HG02884 (cell line): ENCODE data around the gene CHMP1A.

Source experiments
- ATAC-seq: cut with Tn5 transposase; IDR thresholded peaks from one replicate; pipeline ENCODE4 v1.9.1; 2021; ENCODE audit warnings: mild to moderate bottlenecking, moderate library complexity; ENCODE audit not compliant: unreplicated experiment

Gene CHMP1A

DNA sequence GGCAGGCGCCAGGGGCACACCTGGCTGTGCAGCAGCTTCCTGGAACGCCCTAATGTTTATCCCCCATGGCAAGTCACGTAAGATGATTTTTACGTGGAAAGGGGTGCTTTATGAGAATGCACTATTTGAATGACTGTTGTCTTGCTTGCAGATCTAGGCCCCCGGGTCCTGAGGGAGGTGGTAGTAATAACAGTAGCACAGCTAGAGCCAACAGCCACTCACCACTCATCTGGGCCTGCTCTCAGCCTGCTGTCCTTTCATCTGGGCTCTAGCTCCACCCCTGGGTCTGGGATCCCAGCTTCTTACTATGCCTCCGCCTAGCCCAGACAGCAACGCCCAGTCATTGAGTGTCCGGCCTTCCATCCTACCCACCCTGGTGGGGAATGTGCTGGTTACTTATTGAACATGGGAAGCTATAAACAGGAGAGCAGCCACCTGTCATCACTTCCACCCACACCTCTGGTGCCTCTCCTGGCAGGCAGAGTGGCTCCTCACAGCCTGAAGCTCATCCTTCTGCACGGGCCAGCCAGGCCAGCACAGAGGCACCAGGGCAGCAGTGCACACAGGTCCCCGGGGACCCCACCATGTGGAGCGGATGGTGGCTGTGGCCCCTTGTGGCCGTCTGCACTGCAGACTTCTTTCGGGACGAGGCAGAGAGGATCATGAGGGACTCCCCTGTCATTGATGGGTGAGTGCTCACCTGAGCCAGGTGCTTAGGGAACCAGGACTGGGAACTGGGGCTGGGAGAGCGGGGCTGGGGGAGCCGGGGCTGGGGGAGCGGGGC lies 27.5 kb downstream of the CHMP1A start:
- ATAC-seq: no peak

DNA sequence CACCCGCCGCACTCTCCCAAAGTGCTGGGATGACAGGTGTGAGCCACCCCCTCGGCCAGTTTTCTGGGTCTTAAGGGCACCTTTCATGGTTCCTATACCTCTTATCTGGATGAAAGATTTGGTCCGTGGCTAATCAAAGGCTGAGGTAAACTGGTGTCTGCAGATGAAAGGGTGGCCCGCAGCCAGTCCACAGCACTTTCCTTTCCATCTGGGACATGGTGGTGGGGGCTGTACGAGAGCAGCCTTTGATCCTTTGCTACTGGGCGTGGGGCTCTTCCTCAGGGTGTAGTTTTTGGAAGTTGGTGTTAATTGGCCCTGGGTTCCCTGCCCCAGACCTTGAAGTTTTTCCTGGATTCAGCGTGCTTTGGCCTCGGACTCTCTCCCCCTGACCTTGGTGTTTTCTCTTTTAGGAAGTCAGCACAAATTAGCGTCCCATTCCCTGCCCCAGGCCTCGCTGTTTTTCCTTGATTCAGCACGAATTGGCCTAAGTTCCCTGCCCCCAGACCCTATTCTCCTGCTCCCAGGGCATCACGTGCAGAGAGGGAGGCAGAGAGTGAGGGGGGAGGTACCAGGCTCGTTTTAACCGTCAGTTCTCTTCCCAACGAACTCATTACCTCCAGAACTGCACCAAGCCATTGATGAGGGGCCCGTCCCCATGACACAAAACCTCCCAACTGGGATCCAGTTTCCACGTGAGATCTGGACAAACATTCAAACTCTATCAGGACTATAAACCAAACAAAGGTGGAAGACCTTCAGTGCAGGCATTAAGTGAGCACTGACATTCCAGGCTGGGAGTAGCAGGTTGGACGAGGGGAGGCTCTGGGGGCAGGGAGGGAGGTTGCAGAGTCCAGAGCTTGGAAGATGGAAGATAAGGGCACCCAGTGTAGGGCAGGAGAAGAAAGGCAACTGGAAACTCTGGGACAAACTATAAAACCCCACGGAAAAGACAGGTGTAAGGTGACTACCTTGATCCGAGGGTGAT lies 32.4 kb downstream of the CHMP1A start:
- ATAC-seq: no peak

DNA sequence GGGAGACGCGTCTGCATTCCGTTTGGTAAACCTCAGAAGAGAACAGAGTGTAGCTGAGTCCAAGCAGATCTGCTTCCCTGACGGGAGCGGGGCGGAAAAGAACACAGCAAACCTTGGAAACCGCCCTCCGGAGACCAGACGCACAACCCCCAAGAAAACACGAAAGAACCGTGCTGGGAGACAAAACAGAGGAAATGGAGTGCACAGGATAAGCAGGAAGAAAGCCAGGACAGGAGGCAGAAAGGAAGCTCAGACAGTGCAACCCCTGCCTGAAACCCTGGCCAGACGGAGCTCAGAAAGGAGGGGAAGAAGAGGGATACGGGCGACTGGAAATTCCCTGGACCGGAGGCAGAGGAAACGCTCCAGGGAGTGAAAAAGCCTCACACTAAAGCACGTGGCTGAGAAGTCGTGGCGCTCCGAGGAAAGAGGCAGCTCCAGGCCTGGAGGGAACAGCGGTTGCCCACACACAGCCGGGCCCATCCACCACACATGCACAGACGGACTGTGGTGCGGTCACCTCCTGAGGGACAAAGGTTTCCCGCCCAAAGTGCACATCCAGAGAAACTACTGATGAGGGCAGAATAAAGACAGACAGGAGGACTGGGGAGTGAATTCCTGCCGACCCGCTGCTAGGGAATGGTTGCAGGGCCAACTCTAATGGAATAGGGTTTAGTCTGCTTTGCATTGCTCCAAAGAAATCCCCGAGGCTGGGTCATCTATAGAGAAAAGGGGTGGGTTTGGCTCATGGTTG lies 33.8 kb downstream of the CHMP1A start:
- no peak for ATAC-seq

DNA sequence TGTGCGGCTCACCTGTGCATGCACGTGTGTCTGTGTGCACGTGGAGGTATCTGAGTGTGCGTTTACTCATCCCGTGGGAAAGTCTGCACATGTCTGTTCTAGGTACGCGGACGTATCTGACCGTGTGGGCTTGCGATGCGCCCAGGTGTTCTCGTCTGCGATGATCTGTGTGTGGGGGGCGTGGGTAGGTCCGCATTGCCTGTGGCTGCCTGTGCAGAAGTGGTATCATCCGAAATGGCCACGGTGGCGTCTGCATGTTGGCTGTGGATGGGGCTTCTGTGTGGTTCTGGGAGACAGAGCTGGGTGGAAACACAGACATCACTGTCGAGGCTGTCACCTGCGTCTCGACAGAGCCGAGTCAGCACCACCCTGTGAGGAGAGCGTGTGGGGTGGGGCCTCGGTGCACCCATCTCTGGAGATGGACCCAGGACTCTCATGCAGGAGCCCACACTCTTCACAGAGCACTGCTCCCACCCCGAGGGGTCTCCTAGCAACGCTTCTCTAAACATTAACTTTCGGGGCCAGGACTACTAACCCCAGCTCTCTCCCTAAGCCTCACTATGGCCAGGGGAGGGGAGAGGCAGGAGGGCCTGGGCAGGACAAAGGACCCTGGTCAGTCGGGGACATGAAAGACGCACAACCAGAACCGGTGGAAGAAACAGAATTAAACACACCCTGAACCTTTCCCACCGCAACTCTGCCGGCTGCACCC lies 35.7 kb downstream of the CHMP1A start:
- ATAC-seq: no peak

DNA sequence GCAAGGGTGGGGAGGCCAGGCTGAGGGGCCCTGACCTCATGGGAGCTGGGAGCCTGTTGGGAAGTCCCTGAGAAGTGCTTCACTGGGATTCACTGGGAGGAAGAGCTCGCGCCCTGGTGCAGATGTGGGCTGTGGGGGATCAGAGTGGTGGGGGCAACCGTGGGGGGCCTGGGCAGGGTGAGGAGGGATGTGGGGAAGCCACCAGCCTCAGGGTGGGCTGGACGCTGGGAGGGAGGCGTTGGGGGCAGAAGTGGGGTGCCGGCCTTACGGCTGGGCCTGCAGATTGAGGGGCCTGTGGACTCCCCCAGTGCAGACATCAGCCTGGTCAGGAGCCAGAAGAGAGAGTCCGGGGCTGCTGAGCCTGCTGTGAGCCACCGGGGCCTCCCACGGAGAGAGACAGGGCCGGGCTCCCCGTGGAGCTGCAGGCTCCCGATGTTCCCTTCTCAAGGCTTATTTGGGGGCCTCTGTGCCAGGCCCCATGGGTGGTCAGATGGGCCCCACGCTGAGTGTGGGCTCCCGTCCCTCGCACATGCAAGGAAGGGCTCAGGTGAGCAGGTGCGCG lies 36.3 kb downstream of the CHMP1A start:
- no peak for ATAC-seq

DNA sequence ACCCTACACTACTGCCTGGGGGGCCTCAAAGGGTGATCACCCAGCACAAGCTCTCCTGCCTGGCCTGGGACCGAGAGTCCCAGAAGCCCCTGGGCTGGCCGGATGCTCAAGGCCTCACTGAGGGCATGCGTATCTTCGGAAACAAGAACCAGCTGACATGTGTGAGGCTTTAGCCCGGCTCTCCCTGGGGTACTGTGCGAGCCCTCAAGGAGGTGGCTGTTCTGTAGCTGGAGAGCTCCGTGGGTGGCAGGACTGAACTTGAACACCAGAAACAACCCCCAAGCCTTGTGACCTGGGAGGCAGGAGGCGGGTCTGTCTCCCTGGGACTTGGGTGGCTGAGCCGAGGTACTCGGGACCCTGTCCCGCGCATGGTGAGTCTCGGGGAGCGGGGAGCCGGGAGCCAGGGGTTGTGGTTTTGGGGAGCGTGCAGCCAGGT lies 37.1 kb downstream of the CHMP1A start:
- no peak for ATAC-seq

DNA sequence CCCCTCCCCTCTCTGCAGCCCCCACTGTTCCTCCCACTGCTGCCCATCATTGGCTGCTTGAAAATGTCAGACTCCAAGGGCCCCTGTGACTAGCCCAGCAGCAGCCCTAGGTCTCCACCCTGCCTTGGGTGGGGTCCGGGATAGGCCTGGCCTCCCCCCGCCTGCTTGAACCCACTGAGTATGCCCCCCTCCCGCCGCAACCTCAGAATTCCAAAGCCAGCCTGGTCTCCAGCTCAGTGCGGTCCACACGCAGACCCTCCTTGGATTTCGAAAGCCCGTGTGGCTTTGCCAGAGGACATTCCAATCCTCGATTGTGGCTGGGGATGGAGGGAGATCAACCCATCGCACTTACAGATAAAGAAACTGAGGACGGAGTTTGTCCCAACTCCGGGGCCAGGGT lies 37.7 kb downstream of the CHMP1A start:
- no peak for ATAC-seq

DNA sequence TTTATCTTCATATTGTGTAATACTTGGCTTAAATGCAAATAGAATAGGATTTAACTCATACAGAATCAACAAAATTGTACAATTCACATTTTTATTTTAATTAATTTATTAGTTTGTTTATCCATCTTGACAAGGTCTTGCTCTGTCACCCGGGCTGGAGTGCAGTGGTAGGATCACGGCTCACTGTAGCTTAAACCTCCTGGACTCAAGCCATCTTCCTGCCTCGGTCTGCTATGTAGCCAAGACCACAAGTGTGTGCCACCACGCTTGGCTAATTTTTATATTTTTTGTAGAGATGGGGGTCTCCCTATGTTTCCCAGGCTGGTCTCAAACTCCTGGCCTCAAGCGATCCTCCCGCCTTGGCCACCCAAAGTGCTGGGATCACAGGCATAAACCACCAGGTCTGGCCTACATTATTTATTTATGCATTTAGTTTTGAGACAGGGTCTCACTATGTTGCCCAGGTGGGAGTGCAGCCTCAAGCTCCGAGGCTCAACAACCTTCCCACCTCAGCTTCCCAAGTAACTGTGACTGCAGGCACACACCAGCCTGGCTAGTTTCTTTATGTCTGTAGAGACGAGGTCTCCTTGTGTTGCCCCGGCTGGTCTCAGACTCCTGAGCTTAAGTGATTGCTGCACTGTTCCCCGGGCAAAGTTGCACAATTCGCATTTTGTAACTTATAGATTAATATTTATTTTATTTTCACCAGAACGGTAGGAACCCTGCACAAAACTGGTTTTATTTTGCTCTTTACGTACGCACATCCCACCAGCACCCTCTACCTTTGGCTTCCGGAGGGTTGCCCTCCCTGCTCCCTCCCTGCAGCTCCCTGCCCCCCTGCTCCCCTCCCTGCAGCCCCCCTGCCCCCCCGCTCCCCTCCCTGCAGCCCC lies 39.2 kb downstream of the CHMP1A start:
- no peak for ATAC-seq

DNA sequence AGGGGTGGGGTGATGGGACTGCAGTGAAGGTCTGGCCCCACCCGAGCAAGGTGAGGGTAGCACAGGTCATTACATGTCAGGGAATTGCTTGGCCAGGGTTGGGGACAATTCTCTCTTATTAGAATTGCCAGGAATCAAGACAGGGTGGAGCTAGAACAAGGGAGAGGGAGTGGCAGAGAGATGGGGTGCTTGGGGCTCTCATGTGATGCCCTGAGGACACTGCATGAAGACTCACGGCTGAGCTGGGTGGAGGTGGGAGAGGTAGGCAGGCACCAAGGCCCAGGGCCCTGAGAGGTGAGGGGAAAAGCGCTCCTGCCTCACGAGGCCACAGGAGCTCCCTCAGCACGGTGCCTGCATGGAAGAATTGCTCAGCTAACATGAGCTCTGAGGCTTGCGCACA lies 40.5 kb downstream of the CHMP1A start:
- ATAC-seq: no peak

DNA sequence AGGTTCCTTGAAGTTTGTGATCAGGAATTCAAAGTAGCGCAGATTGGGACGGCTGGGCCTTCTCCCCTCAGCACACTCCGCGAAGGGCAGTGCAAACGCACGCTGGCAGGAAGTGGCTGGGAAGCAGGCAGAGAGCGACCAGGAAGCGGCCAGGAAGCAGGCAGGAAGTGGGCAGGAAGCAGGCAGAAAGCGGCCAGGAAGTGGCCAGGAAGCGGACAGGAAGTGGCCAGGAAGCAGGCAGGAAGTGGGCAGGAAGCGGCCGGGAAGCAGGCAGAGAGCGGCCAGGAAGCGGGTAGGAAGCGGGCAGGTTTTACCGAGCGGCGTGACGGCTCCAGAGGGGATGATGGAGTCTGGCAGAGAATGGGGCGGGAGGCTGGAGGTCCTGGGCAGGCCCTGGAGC lies 40.9 kb downstream of the CHMP1A start:
- no peak for ATAC-seq

DNA sequence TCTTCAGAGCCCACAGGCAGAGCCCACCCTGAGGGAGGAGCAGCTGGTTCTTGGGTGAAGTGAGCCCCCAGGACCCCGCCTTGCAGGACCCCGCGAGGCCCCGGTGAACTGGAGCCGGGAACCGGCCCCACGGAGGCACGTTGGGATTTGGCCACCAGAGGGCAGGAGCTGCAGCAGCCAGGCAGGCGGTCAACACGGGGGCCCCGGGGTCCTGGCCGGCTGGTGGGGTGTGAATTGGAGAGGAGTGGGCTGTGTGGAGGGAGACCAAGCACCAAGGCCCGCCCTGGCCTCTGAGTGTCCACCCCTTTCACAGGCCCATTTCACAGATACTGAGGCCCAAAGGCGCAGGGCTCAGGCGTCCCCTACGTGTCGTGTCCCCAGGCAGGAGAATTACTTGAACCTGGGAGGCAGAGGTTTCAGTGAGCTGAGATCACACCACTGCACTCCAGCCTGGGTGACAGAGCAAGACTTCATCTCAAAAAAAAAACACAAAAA lies 41.9 kb downstream of the CHMP1A start:
- ATAC-seq: no peak

DNA sequence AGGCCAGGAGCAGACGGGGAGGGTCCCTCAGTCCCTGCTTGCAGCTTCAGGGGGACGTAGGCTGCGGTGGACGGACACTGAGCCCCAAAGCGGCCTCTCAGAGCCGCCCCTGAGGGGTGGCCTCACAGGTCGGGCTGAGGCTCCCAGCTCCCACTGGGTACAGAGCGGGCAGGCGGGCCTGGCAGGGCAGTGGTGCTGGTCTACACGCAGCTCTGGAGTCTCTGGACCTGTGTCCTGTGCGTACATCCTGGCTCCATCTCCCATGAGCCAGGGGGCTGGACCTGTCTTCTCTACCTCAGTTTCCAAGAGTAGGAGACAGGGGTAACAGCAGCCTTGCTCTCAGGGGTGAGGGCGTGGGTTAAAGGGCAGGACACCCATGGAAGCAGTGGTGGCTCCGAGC lies 42.3 kb downstream of the CHMP1A start:
- ATAC-seq: no peak

DNA sequence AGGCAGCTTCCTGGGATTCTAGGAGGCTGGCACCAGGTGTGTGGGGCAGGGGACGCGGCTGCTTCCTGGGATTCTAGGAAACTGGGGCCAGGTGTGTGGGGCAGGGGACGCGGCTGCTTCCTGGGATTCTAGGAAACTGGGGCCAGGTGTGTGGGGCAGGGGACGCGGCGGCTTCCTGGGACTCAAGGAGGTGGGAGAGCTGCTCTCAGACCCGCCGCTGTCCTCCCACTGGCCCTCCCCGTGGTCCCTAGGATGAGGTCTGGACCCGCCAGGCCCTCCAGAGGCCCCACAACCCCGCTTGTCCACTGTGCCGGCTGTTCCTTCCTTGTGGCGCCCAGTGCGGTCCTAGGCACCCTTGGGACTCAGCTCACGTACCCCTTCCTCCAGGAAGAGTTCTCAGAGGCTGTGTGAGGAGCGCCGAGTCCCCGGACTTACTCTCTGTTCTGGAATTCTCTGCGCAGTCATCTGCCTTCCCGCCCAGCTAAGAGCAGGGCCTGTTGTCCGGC lies 43.5 kb downstream of the CHMP1A start:
- ATAC-seq: no peak

DNA sequence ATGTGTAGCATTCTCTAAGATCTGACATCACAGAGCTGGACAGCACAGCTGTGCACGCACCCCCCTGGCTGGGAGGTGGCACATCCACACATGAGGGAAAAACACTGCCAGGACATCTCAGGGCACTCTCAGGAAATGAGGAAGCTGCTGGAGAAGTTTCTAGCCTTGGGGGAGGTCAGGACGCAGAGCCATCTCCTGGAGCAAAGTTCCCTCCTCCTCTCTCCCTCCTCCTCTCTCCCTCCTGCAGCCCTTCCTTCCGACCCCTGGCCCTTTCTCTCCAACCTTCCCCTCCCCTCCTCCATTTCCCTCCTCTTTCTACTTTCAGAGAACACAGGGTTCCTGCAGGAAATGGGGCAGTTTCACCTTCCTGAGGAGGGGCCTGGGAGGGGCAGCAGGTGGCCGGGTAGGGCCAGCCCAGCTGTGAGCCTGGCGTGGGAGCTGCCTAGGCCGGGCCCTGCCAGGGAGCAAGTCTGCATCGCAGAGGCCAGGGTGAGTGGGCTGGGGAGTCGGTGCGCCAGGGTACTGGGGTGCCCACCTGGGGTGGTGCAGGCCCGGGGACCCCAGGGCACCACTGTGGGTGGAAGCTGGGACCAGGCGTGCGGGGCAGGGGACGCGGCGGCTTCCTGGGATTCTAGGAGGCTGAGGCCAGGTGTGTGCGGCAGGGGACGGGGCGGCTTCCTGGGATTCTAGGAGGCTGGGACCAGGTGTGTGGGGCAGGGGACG lies 44.1 kb downstream of the CHMP1A start, which contains the start of gene DPEP1:
Gene DPEP1 (plus strand): TSS at position 412 of the 723 bp plus-strand sequence. CDS start 16,769 bp downstream, outside the sequence.
- ATAC-seq: no peak

DNA sequence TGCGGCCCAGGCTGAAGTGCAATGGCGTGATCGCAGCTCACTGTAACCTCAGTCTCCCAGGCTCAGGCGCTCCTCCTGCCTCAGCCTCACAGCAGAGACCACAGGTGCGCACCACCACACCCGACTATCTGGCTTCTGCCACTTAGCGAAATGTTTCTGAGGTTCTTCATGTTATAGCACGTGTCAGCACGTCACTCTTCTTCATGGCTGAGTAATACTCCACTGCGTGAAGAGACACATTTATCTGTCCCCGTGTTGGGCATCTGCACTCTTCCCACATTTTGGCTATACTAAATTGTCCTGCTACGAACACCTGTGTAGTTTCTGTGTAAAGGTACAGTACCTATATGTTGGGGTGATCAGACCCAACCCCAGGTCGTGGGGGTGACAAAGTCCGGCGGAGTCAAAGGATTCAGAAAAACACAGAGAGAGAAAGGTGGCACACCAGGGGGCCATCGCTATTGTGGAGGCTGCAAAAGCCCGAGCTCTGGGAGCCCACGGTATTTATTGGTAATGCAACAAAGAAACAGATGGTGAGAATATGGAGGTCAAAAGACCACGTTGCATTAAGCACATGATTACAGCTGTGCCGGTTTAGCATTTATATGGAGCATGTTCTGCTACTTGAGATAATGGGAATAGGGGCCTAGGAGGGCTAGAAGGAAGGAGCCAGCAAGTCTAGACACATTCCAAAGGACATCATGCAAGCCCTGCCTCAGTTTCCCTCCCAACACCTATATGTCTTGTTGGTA lies 44.9 kb downstream of the CHMP1A start:
- ATAC-seq: no peak

DNA sequence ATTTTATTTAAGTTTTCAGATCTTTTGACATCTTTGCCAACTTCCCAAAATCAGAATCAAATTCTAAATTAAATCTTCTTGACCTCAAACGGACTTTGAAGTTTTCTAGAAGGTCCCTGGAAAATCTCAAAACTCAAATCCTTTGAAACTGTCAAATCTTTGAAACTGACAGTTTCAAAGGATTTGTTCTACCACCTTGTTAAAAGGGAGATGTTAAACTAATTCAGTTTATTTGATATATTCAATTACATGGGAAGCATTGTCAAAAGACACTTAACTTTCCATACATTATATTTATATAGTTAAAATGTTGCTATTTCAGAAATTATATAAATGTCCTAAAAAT lies 47.4 kb downstream of the CHMP1A start:
- no peak for ATAC-seq

DNA sequence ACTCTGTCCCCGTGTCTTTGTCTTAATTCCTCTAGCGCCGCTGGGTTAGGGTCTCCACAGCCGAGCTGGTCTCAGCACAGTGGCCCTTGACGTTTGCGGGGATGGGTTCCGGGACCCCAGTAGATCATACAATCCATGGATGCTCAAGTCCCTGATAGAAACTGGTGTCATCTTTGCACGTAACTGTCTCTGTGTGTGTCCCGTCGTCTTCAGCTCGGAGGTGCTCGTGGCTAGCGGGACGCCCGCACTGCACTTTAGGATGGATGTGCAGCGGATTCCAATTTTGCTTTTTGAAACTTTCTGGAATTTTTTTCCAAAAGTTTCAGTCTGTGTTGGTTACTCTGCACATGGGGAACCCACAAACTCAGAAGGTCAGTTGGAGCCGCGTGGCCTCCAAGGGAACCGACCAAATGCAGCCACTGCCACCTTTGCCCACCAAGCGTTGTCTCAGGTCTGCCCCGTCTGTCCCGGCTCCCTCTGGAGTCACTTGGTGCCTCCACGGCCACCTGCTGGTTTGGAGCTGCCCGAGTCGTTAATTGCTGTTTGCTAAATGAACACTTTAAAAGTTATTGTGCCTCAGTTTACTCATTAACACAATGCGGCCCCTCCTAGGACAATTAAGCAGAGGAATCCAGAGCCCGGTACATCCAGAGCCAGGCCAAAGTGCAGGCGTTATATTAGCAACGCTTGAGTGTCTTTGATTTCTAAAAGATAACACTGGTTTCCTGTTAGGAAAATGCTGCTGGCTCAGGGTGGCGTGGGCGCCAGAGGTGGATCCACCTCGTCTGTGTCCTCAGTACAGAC lies 49.4 kb downstream of the CHMP1A start:
- no peak for ATAC-seq
